Measurements from ENCODE around the gene TRIP13.
"Not testable (repeated sequence)": the region's sequence is repeated elsewhere in the genome, so short reads cannot be mapped to it uniquely, and the experiment has no call there.

TRIP13 gene

DNA sequence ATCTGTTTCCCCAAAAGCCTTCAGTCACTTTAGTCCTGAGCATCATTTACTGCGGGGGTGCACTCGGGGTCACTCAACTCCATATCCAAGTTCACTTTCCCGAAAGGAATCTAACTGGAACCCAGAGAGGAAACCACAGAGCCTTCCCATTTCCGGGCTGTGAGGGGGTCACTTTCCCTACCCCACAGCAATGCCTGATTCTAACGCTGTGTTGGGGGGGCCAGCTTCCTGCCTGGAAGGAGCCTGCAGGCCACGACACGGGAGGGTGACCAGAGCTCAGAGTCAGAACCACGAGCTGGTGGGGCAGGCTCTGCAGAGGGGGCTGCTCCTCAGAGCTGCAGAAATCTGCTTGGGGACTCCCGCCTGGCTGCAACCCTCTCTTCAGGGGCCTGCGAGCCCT lies 20.4 kb upstream of the TRIP13 start:
- DNase-seq (ENCODE audit: low read depth, low spot score): no peak

DNA sequence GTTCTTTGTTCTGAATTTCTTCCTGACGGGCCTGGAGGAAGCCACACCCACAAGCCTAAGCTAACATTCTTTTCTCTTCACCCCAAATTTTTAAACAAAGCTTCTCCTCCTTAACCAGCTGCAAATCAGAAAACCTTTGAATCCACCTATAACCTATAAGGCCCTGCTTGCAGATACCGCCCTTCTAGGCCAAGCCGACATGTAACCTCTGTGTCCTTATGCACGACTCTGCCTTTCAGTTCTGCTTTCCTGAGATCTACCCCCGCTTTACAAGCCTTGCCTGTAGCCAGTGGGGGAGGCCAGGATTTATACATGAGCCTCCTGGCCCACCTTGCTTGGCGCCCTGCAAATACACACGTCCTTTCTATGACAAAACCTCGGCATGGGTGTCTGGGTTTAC lies 19.4 kb upstream of the TRIP13 start:
- DNase-seq (ENCODE audit: low read depth, low spot score): no peak

DNA sequence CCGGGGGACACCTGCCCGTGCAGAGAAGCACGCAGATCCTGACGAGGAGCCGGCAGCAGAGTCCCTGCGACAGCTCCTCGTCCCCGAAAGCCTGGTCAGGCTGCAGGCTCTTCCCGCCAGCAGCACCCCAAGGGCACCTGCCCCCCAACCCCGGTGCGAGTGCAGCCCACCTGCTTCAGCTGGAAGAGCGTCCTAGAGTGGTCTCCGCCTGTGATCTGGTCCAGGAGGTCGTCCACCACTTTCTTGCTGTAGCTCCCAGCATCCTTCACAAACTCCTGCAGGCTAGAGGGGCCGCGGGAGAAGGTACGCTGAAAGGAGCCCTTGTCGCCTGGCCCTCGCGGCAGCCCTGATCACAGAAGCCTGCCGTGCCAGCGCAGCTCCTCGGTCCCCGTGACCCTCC lies 16.8 kb upstream of the TRIP13 start:
- no peak for DNase-seq (ENCODE audit: low read depth, low spot score)

- no peak for DNase-seq (ENCODE audit: low read depth, low spot score)
Measured at GRCh38 chr5:876398-877365, 16.0 kb upstream of the TRIP13 start.

DNA sequence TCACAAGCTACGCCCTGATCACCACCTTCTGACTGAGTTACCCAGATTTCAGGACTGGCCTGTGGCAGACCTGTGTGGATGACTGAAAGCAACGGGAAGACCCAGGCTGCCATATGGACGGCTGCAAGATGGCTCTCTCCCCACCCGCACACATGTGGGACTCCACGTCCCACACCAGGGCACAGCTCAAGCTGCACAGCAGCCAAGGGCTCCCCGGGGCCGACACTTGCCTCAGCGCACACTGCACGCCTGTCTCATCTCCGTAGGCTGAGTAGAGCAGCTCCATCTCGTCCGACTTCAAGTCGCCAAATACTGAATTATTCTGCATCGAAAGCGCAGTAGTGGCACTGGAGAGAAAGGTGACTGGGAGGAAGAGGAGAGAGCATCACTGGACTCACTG lies 14.6 kb upstream of the TRIP13 start:
- DNase-seq (ENCODE audit: low read depth, low spot score): no peak

- DNase-seq (ENCODE audit: low read depth, low spot score): not testable (repeated sequence)
Measured at GRCh38 chr5:878677-879076, 14.0 kb upstream of the TRIP13 start.

- DNase-seq (ENCODE audit: low read depth, low spot score): no peak
Measured at GRCh38 chr5:880816-881550, 11.7 kb upstream of the TRIP13 start.

DNA sequence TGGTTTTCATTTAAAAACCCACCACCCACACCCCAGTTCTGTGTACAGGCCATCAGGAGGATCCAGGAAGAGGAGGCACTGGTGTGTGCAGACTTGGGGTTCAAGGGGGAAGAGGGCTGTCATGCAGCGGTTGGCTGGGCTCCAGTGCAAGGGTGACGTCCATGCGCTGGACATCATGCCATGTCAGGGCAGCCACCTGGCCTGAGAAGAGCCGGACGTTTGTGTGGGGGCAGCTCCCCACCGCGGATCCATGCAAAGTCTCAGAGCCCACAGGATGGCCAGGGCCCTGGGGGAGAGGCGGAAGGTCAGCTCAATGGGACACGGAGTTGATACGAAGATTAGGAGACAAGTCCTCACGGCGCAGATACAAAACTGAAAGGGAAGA lies 11.1 kb upstream of the TRIP13 start:
- DNase-seq (ENCODE audit: low read depth, low spot score): no peak

DNA sequence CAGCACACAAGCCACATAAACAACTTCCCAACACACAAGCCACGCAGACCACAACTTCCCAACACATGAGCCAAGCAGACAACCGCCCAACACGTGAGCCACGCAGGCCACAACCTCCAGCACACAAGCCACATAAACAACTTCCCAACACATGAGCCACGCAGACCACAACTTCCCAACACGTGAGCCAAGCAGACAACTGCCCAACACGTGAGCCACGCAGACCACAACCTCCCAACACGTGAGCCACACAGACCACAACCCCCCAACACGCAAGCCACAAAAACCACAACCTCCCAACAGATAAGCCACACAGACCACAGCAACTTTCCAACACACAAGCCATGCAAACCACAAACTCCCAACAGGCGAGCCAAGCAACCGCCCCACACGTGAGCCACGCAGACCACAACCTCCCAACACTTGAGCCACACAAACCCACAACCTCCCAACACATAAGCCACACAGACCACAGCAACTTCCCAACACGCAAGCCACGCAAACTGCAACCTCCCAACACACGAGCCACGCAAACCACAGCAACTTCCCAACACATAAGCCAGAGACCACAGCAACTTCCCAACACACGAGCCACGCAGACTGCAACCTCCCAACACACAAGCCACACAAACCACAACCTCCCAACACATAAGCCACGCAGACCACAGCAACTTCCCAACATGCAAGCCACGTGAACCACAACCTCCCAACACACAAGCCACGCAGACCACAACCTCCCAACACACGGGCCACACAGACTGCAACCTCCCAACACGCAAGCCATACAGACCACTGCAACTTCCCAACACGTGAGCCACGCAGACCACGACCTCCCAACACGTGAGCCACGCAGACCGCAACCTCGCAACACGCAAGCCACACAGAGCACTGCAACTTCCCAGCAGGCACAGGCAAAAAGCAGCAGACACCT lies 10.2 kb upstream of the TRIP13 start:
- DNase-seq (ENCODE audit: low read depth, low spot score): no peak

GRCh38 chr5:883475-884181 lies 9.1 kb upstream of the TRIP13 start:
- DNase-seq (ENCODE audit: low read depth, low spot score): no peak

DNA sequence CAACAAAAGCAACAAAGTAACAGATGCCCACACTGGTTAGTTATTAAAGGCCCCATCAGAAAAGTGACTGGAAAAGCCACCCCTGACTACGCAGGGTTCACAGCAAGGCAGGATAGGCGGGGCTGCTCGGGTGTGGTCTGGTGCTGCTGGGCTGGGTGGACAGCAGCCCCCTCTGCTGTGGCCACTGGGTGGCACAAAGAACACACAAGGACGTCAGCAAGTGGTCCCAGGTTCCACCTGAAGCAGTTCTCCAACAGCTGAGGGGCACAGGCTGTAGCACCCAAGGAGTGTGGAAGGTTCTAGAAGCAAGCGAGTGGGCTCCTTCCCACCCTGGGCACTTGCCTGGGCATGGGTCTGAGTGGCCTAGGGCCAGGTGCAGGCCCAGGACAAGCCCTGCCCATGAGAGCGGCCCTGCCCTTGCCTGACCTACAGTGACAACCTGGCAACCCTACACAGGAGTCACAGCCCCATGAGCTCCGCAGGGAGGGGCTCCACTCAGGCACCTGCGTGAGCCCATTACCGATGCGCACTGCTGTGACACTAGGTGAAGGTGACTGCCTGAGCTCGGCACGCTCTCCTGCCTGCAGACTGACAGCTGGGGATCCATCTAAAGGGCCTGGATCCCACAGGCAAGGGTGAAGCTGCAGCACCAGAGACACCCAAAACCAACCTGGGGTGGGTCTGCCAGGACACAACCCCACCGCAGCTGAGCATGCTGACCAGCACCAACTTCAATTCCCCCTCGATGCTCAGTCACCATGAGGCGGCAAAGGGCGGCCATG lies 8.1 kb upstream of the TRIP13 start:
- DNase-seq (ENCODE audit: low read depth, low spot score): no peak

- no peak for DNase-seq (ENCODE audit: low read depth, low spot score)
Measured at GRCh38 chr5:885127-885442, 7.6 kb upstream of the TRIP13 start.

DNA sequence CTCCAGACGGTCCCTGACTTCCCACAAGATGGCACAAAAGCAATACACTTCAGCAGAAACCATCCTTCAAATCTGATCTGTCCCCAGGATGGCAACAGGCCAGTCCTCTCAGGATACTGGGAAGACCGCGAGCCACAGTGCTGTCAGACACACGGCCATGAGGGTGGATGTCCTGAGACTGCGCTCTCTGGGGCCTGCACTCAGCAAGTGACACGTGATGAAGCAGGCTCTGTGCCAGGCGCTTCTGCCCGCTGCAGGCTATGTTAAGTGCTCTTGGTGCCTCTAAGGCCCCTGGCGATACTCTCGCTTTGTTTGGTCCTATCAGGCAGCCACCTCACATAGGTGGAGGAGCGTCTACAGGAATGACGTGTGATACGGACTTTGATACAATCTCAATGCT lies 7.2 kb upstream of the TRIP13 start:
- no peak for DNase-seq (ENCODE audit: low read depth, low spot score)

GRCh38 chr5:886036-886435 lies 6.6 kb upstream of the TRIP13 start:
- no peak for DNase-seq (ENCODE audit: low read depth, low spot score)

GRCh38 chr5:886716-887325 lies 5.9 kb upstream of the TRIP13 start:
- DNase-seq (ENCODE audit: low read depth, low spot score): no peak

GRCh38 chr5:887947-888637 lies 4.6 kb upstream of the TRIP13 start:
- DNase-seq (ENCODE audit: low read depth, low spot score): no peak

DNA sequence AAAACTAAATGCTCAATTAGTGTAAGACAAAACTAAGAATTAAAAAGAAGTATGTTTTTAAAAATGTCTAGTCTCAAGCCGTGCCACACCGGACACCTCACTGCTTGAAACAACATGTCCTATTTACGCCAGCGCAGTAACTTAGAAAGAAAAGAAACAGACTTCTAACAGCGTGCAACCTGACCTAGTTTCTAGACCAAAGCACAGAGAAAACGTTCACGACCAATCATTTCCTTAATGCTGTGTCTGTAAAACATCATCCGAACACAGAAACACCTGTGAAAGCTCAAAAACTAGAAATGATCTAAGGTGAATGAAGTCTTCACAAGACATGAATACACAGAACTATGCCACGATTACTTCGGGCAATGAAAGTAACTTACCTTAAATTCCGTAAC lies 4.0 kb upstream of the TRIP13 start:
- DNase-seq (ENCODE audit: low read depth, low spot score): no peak

GRCh38 chr5:889075-889710 lies 3.5 kb upstream of the TRIP13 start:
- no peak for DNase-seq (ENCODE audit: low read depth, low spot score)
